Hematopoietic multipotent progenitor cell treated with erythropoietin and hydrocortisone succinate and interleukin-3 and kit ligand, for 8 days (in vitro differentiated cells): ENCODE data around the gene SRSF4.
"Not testable (repeated sequence)": the region's sequence is repeated elsewhere in the genome, so short reads cannot be mapped to it uniquely, and the experiment has no call there.

ENCODE experiments used
- DNase-seq: peaks from one replicate; pipeline ENCODE4 v3.0.0-alpha.2; 2015

SRSF4 gene

DNA sequence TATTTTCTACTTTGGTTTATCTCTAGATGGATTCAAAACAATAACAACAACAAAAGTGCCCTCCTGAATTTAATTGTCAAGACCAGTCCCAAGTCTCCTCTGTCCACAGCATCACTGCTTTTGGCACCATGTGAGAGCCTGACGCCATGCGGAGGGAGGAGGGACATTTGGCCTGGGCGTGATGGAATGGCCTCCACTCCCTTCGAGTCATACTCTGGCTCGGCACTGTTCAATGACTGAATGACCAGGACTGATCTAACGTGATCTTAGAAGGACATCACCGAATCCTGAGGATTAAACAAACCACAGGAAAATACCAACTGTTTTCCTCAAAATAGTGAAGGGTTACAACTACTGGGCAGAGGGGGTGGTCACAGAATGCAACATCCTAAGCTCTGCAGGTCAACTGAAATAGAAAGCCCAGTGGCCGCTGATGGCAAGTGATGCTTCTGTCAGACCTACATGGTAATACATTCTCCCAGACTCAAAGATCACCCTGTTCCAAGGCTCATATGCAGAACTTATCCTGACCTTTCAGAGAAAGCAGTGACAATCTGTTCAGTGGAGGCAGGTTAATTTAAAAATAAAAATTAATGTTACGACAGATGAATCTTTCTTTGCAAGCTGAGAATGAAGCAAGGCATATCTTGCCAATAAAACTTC lies 19.1 kb downstream of the SRSF4 start:
- no peak for DNase-seq

DNA sequence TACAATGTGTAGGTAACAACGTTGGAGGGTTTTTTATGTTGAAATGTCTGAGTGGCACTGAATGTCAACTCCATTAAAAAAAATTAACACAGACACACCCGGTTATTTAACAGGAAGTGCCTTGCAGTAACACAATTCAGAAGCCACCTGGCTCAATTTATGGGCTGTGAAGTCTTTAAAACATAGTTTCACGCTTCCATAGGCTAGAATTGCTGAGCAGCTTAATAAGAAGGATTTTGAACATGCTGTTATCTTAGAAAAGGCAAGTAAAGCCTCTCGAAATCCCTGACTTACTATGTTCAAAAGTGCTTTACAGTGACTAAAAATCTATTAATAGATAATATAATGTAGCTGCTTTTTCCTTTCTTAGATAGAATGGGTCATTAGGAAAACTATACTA lies 19.7 kb downstream of the SRSF4 start:
- DNase-seq, result no peak

GRCh38 chr1:29159773-29160172 lies 21.9 kb downstream of the SRSF4 start:
- DNase-seq, result no peak

- no peak for DNase-seq
Observed at GRCh38 chr1:29157269-29157601, 24.5 kb downstream of the SRSF4 start.

DNA sequence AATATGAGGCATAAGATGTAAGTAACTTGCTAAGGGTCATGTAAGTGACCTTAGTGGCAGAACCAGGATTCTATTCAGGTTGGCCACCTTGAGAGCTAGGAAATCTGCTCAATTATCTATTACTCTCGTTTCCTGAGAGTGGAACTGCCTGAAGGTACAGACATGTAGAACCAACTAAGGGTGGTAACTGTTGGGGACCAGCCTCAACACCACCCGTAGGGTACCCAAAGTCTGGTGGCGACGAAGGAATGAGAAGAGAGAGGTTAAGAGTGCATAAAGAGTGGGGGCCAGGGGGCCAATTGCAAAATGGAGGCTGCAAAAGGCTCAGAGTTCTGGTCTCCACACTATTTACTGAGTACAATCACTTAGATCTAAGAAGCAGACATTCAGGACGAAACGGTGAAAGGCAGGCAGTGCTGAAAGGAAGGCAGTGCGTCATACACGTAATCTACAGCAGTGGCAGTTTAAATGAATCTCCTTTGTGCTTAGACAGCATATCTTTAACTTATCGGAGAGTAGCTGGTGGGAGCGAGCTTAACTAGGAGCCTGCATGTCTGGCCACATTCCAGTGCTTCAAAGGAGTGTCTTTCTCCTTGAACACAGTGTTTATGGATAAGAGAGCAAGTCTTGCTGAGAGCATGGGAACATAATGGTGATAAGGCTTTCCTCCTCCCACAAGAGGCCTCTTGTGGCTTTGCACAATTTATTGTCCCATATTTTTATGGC lies 25.0 kb downstream of the SRSF4 start:
- peak; percentile 97 for DNase-seq

DNA sequence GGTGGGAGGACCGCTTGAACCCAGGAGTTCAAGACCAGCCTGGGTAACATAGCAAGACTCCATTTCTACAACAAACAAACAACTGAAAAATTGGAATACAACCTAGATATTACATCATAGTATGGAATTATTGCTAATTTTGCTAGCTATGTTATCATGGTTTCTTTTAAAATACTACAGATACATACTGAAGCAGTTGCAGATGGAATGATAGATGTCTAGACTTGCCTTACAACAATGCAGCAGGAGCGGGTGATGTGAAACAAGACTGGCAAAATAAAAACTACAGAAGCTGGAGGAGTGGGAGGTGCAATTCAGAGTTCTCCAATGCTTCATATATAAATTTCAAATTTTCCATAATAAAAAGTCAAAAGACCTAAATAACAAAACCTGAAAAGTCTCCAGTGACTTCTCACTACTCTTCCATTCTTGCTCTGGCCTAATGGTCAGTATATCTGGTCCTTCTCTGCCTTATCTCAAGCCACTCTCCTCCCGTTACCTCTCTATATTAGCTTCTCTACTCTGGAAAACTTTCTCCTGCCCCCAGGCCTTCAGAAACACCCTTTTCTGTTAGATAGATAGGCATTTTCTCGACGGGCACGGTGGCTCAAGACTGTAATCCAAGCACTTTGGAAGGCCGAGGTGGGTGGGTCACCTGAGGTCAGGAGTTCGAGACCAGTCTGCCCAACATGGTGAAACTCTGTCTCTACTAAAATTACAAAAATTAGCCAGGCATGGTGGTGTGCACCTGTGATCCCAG lies 29.5 kb downstream of the SRSF4 start:
- no peak for DNase-seq

- not testable (repeated sequence) for DNase-seq
Observed at GRCh38 chr1:29150346-29150745, 31.4 kb downstream of the SRSF4 start.

DNA sequence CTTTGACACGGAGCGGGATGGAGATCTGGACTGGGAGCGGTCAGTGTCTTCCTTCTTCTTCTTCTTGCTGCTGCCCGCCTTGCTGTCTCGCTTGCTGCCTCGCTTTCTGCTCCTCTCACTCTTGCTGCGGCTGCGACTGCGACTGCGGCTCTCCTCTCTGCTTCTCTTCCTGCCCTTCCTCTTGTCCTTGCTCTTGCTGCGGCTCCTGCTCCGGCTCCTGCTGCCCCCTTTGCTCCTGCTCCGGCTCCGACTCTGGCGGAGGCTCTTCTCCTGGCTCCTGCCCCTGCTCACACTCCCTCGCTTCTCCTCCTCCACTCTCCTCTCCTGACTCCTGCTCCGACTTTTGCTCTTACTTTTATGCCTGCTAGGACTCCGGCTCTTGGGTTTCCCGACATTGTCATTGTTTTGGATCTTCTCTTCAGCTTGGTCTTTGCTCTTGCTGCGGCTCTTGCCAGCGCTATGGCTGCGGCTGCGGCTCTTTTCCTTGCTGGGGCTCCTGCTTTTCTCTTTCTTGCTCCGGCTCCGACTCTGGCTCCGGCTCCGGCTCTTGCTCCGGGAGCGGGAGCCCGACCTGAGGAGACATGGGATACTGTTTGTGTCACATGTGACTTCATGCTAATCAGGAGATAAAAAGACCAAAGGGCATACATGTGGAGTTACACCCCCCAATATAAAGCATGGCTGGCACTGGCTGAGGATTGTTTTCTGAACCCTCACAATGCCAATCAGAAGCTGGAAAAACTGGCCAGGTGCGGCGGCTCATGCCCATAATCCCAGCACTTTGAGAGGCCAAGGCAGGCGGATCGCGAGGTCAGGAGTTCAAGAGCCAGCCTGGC lies 32.8 kb downstream of the SRSF4 start:
- DNase-seq, result no peak

- DNase-seq, result peak; percentile 87
Observed at GRCh38 chr1:29145739-29146437, 35.8 kb downstream of the SRSF4 start.

- DNase-seq, result no peak
Observed at GRCh38 chr1:29144178-29144577, 37.5 kb downstream of the SRSF4 start.

GRCh38 chr1:29142714-29143113 lies 39.0 kb downstream of the SRSF4 start:
- DNase-seq, result no peak

GRCh38 chr1:29136391-29136915 lies 45.2 kb downstream of the SRSF4 start:
- DNase-seq, result no peak

DNA sequence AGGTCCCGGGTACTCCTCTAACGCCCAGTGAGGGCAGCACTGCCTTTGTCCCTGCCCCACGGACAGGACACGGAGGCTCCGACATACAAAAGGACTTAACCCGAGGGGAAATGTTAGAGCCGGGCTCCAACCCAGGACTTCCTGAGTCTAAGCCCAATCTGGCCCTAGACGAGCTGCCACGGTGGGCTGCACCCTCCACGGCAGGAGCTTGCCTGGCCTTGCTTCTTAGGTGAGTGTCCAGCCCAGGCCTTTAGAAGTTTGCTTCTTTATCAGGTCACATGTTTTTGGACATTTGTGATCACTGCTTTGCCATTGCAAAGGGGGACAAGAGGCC lies 47.0 kb downstream of the SRSF4 start:
- DNase-seq, result no peak

DNA sequence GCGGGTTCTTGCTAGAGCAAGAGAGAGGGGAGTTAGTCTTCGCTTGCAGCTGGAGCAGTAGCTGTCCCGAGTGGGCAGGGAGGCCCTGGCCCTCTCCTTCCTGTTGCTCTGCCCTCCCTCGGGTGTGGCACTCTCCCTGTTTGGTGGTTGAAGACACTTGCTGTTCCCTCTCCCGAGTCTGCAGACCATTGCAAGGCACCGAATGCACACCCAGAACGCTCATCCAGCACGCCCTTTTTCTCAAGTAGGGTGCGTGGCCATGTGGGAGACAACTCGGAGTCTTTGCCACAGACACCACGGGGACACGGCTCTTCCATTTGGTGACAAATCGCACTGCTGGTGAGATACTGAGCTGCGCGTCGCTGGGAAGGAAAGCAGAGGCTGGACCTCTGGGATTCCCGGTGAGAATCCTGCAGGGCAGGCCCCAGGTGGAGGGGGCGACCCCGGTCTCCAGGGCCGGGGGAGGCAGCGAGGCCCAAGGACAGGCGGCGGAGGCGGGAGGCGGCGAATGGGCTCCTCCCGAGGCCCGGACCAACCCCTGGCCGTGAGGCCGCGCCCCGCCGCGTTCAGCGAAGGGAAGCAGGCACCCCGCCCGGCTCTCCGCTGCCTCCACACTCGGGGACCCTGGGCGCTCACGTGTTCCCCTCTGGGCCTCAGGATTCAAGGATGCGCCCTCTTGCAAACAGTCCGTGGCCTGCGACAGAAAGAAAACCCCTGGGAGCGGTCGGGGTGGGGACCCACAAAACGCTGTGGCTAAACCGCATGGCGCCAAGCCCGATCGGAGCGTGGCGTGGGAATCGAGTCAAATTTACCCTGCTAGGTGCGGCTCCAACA lies 47.6 kb downstream of the SRSF4 start:
- DNase-seq, result no peak

- not testable (repeated sequence) for DNase-seq
Observed at GRCh38 chr1:29131056-29131455, 50.6 kb downstream of the SRSF4 start.

DNA sequence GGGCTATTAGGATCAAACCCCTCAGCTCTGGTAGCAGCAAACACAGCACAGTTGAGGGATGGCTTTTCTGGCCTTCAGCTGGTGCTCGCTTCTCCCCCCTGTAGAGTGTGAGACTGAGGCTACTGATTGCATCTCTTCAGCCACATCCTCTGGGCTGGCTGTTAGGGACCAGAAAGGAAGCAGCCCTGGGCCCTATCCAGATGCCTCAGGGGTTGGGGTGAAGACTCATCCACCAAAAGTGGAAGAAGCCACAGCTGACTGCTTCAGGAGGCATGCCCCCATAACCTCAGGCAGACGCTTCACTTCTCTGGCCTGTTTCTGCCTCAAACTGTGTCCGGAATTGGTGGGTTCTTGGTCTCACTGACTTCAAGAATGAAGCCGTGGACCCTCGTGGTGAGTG lies 51.8 kb downstream of the SRSF4 start:
- DNase-seq, result no peak

- no peak for DNase-seq
Observed at GRCh38 chr1:29128739-29129138, 53.0 kb downstream of the SRSF4 start.

- no peak for DNase-seq
Observed at GRCh38 chr1:29126198-29126597, 55.5 kb downstream of the SRSF4 start.

GRCh38 chr1:29125788-29126187 lies 55.9 kb downstream of the SRSF4 start:
- no peak for DNase-seq

GRCh38 chr1:29125237-29125641 lies 56.5 kb downstream of the SRSF4 start:
- DNase-seq, result no peak
